Progenitor cell of endocrine pancreas (in vitro differentiated cells): ENCODE measurements around the gene KCNH2. TPM values are rescaled to one million over a fixed set of nuclear protein-coding genes. Genes with fewer than 3 reads are reported as not detected.

Experiments
- DNase-seq: peaks from one replicate; pipeline ENCODE4 v3.0.0; 2021; ENCODE audit warnings: low spot score; ENCODE audit not compliant: unreplicated experiment
- H3K27ac Mint-ChIP-seq: 2 replicates; pipeline ENCODE4 v1.8.0; 2021; ENCODE audit warnings: mild to moderate bottlenecking, moderate library complexity, mixed read lengths
- H3K27me3 Mint-ChIP-seq: 2 replicates; pipeline ENCODE4 v1.8.0; 2021; ENCODE audit warnings: mixed read lengths
- H3K36me3 Mint-ChIP-seq: 2 replicates; pipeline ENCODE4 v1.8.0; 2022; ENCODE audit warnings: mixed read lengths; ENCODE audit not compliant: insufficient read depth
- H3K4me1 Mint-ChIP-seq: 2 replicates; pipeline ENCODE4 v1.8.0; 2021; ENCODE audit warnings: low read depth, mixed read lengths
- H3K4me3 Mint-ChIP-seq: 2 replicates; pipeline ENCODE4 v1.8.0; 2021; ENCODE audit warnings: low read depth, mild to moderate bottlenecking, moderate library complexity, mixed read lengths
- H3K9me3 Mint-ChIP-seq: 2 replicates; pipeline ENCODE4 v1.8.0; 2021; ENCODE audit warnings: low read depth, mixed read lengths
- CTCF ChIP-seq: fragments of 200-600 bp; sonication (generic); IDR thresholded peaks from one replicate; pipeline ENCODE4 v1.5.0; 2021; ENCODE audit warnings: antibody characterized with exemption, mild to moderate bottlenecking; ENCODE audit not compliant: unreplicated experiment
- total RNA-seq: library from RNA; stranded (reverse); gene quantifications from 2 replicates; pipeline ENCODE4 v1.2.1, GENCODE V29; 2021

The KCNH2 gene
- total RNA-seq, 1 donor from 2014 or later, result 9.4 TPM

GRCh38 chr7:150949971-150950491, 28.1 kb downstream of the KCNH2 start:
- Mint-ChIP-seq H3K27me3 (peaks cover 5% of the 10 kb centered on the region), H3K27ac (no peak overlapping the region), H3K4me3 (no peak overlapping the region), H3K36me3 (peaks cover 4% of the 10 kb centered on the region), H3K4me1 (peaks cover 1% of the 10 kb centered on the region), H3K9me3 (no peaks in the 10 kb centered on the region)
- no peak for DNase-seq
- TF ChIP-seq CTCF, result no peak

- no peak overlapping the region for H3K27ac Mint-ChIP-seq
- H3K4me3 Mint-ChIP-seq, result no peak overlapping the region
- no peaks in the 10 kb centered on the region for H3K4me1 Mint-ChIP-seq
- peaks cover 4% of the 10 kb centered on the region for H3K36me3 Mint-ChIP-seq
- no peak for TF ChIP-seq CTCF
- H3K27me3 Mint-ChIP-seq, result peaks cover 5% of the 10 kb centered on the region
- no peaks in the 10 kb centered on the region for H3K9me3 Mint-ChIP-seq
- no peak for DNase-seq
Observed at GRCh38 chr7:150949564-150949963, 28.6 kb downstream of the KCNH2 start.

GRCh38 chr7:150948791-150949251, 29.3 kb downstream of the KCNH2 start:
- no peaks in the 10 kb centered on the region for H3K4me1 Mint-ChIP-seq
- H3K9me3 Mint-ChIP-seq, result no peaks in the 10 kb centered on the region
- peaks cover 5% of the 10 kb centered on the region for H3K27me3 Mint-ChIP-seq
- peaks cover 4% of the 10 kb centered on the region for H3K36me3 Mint-ChIP-seq
- DNase-seq, result no peak
- no peak for TF ChIP-seq CTCF
- H3K4me3 Mint-ChIP-seq, result no peak overlapping the region
- no peak overlapping the region for H3K27ac Mint-ChIP-seq

GRCh38 chr7:150947761-150948651, 30.1 kb downstream of the KCNH2 start:
- Mint-ChIP-seq H3K27me3 (peaks cover 5% of the 10 kb centered on the region), H3K36me3 (peaks cover 4% of the 10 kb centered on the region), H3K9me3 (no peaks in the 10 kb centered on the region), H3K4me1 (no peaks in the 10 kb centered on the region), H3K27ac (no peak overlapping the region), H3K4me3 (no peak overlapping the region)
- no peak for DNase-seq
- no peak for TF ChIP-seq CTCF

- no peaks in the 10 kb centered on the region for H3K9me3 Mint-ChIP-seq
- peaks cover 4% of the 10 kb centered on the region for H3K36me3 Mint-ChIP-seq
- no peak overlapping the region for H3K4me3 Mint-ChIP-seq
- DNase-seq, result no peak
- H3K4me1 Mint-ChIP-seq, result no peaks in the 10 kb centered on the region
- no peak for TF ChIP-seq CTCF
- H3K27ac Mint-ChIP-seq, result no peak overlapping the region
- H3K27me3 Mint-ChIP-seq, result peaks cover 5% of the 10 kb centered on the region
Observed at GRCh38 chr7:150947241-150947745, 30.8 kb downstream of the KCNH2 start.
